ENCODE measurements around the gene SCYGR1. TPM values are rescaled to one million over a fixed set of nuclear protein-coding genes. Genes with fewer than 3 reads are reported as not detected.

The SCYGR1 gene
- total and polyA plus RNA-seq, 2 of the 13 experiments (the other 11 are each of a cell fraction or from before 2014, with no cell fraction given), result not detected

- Histone ChIP-seq H3K27me3 (ENCODE audit: control insufficient read depth in 1 of 2, insufficient read depth in 2 of 2, low read length in 2 of 2) (peaks cover 0 to 7% of the 10 kb centered on the region in 2 experiments; a peak in 2 of 5 replicates), H3K27ac (ENCODE audit: extremely low read length, insufficient read depth, low read length) (no peak overlapping the region), H3K9me3 (ENCODE audit: low read length) (no peaks in the 10 kb centered on the region), H4K20me1 (ENCODE audit: insufficient read depth, low read length) (no peaks in the 10 kb centered on the region), H3K4me3 (replicated peaks in 1 of 3; ENCODE audit: insufficient read depth in 1 of 3, low read depth in 2 of 3, low read length in 3 of 3) (no peak overlapping the region), H3K4me2 (ENCODE audit: low read depth, low read length) (no peak overlapping the region), H3K9ac (ENCODE audit: insufficient read depth, low read depth, low read length) (no peak overlapping the region), H3K36me3 (replicated peaks in 1 of 2; ENCODE audit: control insufficient read depth in 1 of 2, insufficient read depth in 2 of 2, low read length in 2 of 2) (no peaks in the 10 kb centered on the region), H3K79me2 (ENCODE audit: insufficient read depth, low read length) (no peaks in the 10 kb centered on the region), H2AFZ (ENCODE audit: low read length) (no peak overlapping the region), H3K4me1 (ENCODE audit: insufficient read depth, low read length) (peaks cover 16% of the 10 kb centered on the region)
- ChIA-PET POLR2A (no interaction called here), CTCF (ENCODE audit: low intra/inter-chr PET ratio, low total read pairs) (no interaction called here)
- no TSS peak for BruUV-seq (replicated peaks)
- in situ Hi-C loops (cut with HindIII; ENCODE audit: extremely low pct_ligation_motif_present, low pct_unique_long_range_greater_than_20kb), result no loop called here
- FAIRE-seq (no peak), DNase-seq (ENCODE audit: low spot score) (no peak), ATAC-seq (no peak; the same call in 2 of the 3 replicates)
- intact Hi-C loops (cut with micrococcal nuclease; ENCODE audit: unreplicated experiment), result no loop called here
- WGBS (ENCODE audit: low lambda C conversion rate), result 60% methylated on average over 4 of the region's 4 CpGs
- TF ChIP-seq RFXAP (CRISPR knock-in tag; IDR thresholded peaks at IDR 0.05; ENCODE audit: borderline replicate concordance), result no peak
- TF ChIP-seq BHLHE40 (IDR thresholded peaks at IDR 0.05; ENCODE audit: low read length), result no peak
- no peak for TF ChIP-seq CHCHD3 (CRISPR knock-in tag; IDR thresholded peaks at IDR 0.05)
- peak; percentile 66; the same call in 1 of the 2 replicates for TF ChIP-seq ZNF512 (CRISPR knock-in tag; IDR thresholded peaks at IDR 0.05)
- TF ChIP-seq SCMH1 (CRISPR knock-in tag; IDR thresholded peaks at IDR 0.05; ENCODE audit: borderline replicate concordance), result no peak
- no peak for TF ChIP-seq PBX2 (CRISPR knock-in tag; IDR thresholded peaks at IDR 0.05)
- TF ChIP-seq EEA1 (CRISPR knock-in tag; IDR thresholded peaks at IDR 0.05; ENCODE audit: borderline replicate concordance), result no peak
- peak; percentile 14; the same call in 1 of the 2 replicates for TF ChIP-seq HNF4A (CRISPR knock-in tag; IDR thresholded peaks at IDR 0.05)
- TF ChIP-seq KIAA2018 (CRISPR knock-in tag; IDR thresholded peaks at IDR 0.05; ENCODE audit: borderline replicate concordance), result no peak
- no peak for TF ChIP-seq ZNF619 (CRISPR knock-in tag; IDR thresholded peaks at IDR 0.05)
- no peak for TF ChIP-seq ISX (CRISPR knock-in tag; conservative IDR thresholded peaks at IDR 0.05)
- no peak for TF ChIP-seq BRCA1 (CRISPR knock-in tag; IDR thresholded peaks at IDR 0.05)
- TF ChIP-seq ELF3 (CRISPR knock-in tag; IDR thresholded peaks at IDR 0.05), result no peak
Measured at GRCh38 chr2:227398684-227399670, 11.2 kb upstream of the SCYGR1 start.

Measured in HepG2 (cell line).